ENCODE data around the gene UQCC2. TPM values are rescaled to one million over a fixed set of nuclear protein-coding genes. Genes with fewer than 3 reads are reported as not detected.

Gene UQCC2
- total and polyA plus RNA-seq, 2 of the 4 experiments (the other 2 are of a cell fraction): 13.8 to 34.5 TPM

DNA sequence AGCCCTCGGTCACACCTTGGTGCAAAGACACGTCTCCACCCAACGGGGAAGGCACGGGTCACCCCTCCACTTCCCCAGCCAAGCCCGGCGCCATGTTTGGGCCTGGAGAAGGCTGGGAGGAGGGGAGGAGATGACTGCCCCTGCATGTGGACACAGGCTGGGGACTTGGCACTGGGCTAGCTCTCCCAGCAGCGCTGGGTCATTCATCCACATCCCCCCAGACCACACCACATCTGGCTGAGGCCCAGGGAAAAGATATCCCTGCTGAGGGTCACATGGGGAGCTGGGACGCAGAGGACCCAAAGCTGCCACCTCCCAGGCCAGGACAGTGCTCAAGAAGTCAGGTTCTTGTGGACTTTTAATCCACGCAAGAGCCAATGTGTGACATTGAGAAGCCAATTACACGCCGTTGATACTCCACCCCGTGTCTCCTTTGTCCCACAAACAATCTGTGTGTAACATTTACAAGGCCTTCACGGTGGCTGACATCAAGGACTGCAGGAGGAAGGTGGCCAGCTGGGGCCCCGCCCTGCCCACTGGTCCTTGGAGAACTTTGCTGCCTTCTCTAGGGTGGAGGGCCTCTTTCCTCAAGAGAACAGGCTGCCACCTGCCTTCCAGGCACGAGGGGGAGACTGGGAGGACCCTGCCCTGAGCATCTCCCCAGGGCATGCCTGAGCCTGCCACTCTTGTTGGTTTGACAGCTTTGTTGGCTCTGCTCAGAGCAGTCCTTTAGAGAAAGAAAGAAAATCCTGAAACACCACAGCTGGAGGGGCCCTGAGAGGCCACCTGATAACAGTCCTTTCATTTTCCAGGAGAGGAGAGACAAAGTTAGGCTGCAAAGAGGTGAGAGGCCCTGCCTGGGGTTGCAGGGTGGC lies 40.5 kb upstream of the UQCC2 start:
- H3K27me3 ChIP-seq (ENCODE audit: control insufficient read depth, insufficient read depth, low read length): no peaks in the 10 kb centered on the region
- no peaks in the 10 kb centered on the region for H3K36me3 ChIP-seq (ENCODE audit: control insufficient read depth, insufficient read depth, low read length)
- peak overlapping the region; percentile 43; the same call in 1 of the 3 replicates for H2BK15ac ChIP-seq (ENCODE audit: low read depth, low read length)
- 80% methylated on average over 1 of the region's 15 CpGs; no CpG with 5 or more reads in 1 of the 2 experiments for WGBS, 2 experiments (ENCODE audit: extremely low coverage in 2 of 2, insufficient read length in 1 of 2)
- in situ Hi-C loops (cut with MboI; ENCODE audit: low sequenced_read_pairs): no loop called here
- peak overlapping the region; percentile 3; the same call in 1 of the 2 replicates for H2BK120ac ChIP-seq (ENCODE audit: low read depth, low read length)
- POLR2A ChIA-PET (ENCODE audit: unreplicated experiment): interaction anchor here (0.5 to 0.6 kb wide), 2 partner anchors 41 to 485 kb away, joined by 3 to 7 read pairs; partner anchors contain the start of genes HMGA1 and UQCC2
- peak overlapping the region; percentile 21 for H4K91ac ChIP-seq (ENCODE audit: insufficient read depth, low read depth, low read length)
- BruUV-seq (replicated peaks): no TSS peak
- H4K8ac ChIP-seq (ENCODE audit: low read depth in 2 of 2, low read length in 2 of 2): peak overlapping the region in 1 of 2 experiments; percentile 21; a peak in 1 of 4 replicates
- H3K9me3 ChIP-seq (ENCODE audit: control insufficient read depth, insufficient read depth, low read length): no peaks in the 10 kb centered on the region
- H3K4me3 ChIP-seq (ENCODE audit: insufficient read depth, low read depth, low read length): no peak overlapping the region
- H3K18ac ChIP-seq (ENCODE audit: low read depth, low read length): peak overlapping the region; percentile 31
- no peak overlapping the region for H2BK20ac ChIP-seq (ENCODE audit: low read depth, low read length)
- H3K4me1 ChIP-seq (ENCODE audit: control insufficient read depth, insufficient read depth, low read length): peaks cover 22% of the 10 kb centered on the region
- H3K27ac ChIP-seq (ENCODE audit: insufficient read depth, low read length): no peak overlapping the region
- no peak overlapping the region for H2AK9ac ChIP-seq (replicated peaks; ENCODE audit: low read depth, low read length, poor library complexity)
- H2AFZ ChIP-seq (replicated peaks; ENCODE audit: low read length, poor library complexity): peak overlapping the region; percentile 69
- no peak for DNase-seq
- H3K56ac ChIP-seq (ENCODE audit: extremely low read depth, insufficient read depth, low read length): no peak overlapping the region
- dilution Hi-C loops (cut with HindIII; ENCODE audit: low sequenced_read_pairs, unreplicated experiment): no loop called here
- no peak for ATAC-seq (ENCODE audit: low read depth)
- peaks cover 5% of the 10 kb centered on the region for H4K20me1 ChIP-seq (ENCODE audit: insufficient read depth, low read length)
- H3K4me2 ChIP-seq (ENCODE audit: low read depth, low read length): no peak overlapping the region
- no peak overlapping the region for H2BK5ac ChIP-seq (ENCODE audit: low read depth, low read length, poor library complexity, severe bottlenecking)
- no peaks in the 10 kb centered on the region for H3K79me1 ChIP-seq (ENCODE audit: low read depth in 1 of 2, low read length in 2 of 2)
- no peak overlapping the region for H3K14ac ChIP-seq (replicated peaks; ENCODE audit: low read depth, low read length)
- 0 out of 2 replicates have a peak, but pooled peaks cover 3% of the 10 kb centered on the region for H3K9me1 ChIP-seq (ENCODE audit: insufficient read depth, low read length)
- H3K4ac ChIP-seq (ENCODE audit: low read depth, low read length): peak overlapping the region; percentile 46
- H3K9ac ChIP-seq (ENCODE audit: low read depth, low read length): no peak overlapping the region
- intact Hi-C loops (cut with micrococcal nuclease): no loop called here
- CTCF ChIA-PET: no interaction called here
- H3K23ac ChIP-seq (ENCODE audit: low read depth, low read length): no peak overlapping the region
- H2AK5ac ChIP-seq (ENCODE audit: low read depth, low read length): 0 out of 2 replicates have a peak overlapping the region, but pooled peaks have one; percentile 39
- H4K5ac ChIP-seq (ENCODE audit: low read depth, low read length): peak overlapping the region; percentile 15
- no peak for TF ChIP-seq MAFK (IDR thresholded peaks at IDR 0.05; ENCODE audit: low read depth, low read length)
- no peak for TF ChIP-seq CEBPB (IDR thresholded peaks at IDR 0.05; ENCODE audit: low read depth, low read length)
- TF ChIP-seq MXI1 (IDR thresholded peaks at IDR 0.05; ENCODE audit: borderline replicate concordance, low read depth, low read length): no peak
- TF ChIP-seq RAD21 (IDR thresholded peaks at IDR 0.05; ENCODE audit: low read length): no peak
- no peak for TF ChIP-seq MAZ (IDR thresholded peaks at IDR 0.05; ENCODE audit: borderline replicate concordance, low read depth, low read length)
- TF ChIP-seq, protein P1, sequence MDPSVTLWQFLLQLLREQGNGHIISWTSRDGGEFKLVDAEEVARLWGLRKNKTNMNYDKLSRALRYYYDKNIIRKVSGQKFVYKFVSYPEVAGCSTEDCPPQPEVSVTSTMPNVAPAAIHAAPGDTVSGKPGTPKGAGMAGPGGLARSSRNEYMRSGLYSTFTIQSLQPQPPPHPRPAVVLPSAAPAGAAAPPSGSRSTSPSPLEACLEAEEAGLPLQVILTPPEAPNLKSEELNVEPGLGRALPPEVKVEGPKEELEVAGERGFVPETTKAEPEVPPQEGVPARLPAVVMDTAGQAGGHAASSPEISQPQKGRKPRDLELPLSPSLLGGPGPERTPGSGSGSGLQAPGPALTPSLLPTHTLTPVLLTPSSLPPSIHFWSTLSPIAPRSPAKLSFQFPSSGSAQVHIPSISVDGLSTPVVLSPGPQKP (IDR thresholded peaks at IDR 0.05; ENCODE audit: borderline replicate concordance, low read depth, low read length): no peak
- TF ChIP-seq NFE2L2 (IDR thresholded peaks at IDR 0.05; ENCODE audit: low read depth, low read length): no peak
- TF ChIP-seq FOS (IDR thresholded peaks at IDR 0.05; ENCODE audit: low read depth, low read length): no peak
- no peak for TF ChIP-seq RCOR1 (IDR thresholded peaks at IDR 0.05; ENCODE audit: insufficient replicate concordance, low read length)
- TF ChIP-seq POLR2A (IDR thresholded peaks at IDR 0.05; ENCODE audit: low read depth, low read length): no peak
- TF ChIP-seq RFX5 (IDR thresholded peaks at IDR 0.05; ENCODE audit: low read depth, low read length): no peak
- no peak for TF ChIP-seq USF2 (IDR thresholded peaks at IDR 0.05; ENCODE audit: low read depth, low read length)
- no peak for TF ChIP-seq SMC3 (IDR thresholded peaks at IDR 0.05; ENCODE audit: low read depth, low read length)
- TF ChIP-seq, protein P2, sequence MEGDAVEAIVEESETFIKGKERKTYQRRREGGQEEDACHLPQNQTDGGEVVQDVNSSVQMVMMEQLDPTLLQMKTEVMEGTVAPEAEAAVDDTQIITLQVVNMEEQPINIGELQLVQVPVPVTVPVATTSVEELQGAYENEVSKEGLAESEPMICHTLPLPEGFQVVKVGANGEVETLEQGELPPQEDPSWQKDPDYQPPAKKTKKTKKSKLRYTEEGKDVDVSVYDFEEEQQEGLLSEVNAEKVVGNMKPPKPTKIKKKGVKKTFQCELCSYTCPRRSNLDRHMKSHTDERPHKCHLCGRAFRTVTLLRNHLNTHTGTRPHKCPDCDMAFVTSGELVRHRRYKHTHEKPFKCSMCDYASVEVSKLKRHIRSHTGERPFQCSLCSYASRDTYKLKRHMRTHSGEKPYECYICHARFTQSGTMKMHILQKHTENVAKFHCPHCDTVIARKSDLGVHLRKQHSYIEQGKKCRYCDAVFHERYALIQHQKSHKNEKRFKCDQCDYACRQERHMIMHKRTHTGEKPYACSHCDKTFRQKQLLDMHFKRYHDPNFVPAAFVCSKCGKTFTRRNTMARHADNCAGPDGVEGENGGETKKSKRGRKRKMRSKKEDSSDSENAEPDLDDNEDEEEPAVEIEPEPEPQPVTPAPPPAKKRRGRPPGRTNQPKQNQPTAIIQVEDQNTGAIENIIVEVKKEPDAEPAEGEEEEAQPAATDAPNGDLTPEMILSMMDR (conservative IDR thresholded peaks at IDR 0.05; ENCODE audit: low read depth, low read length): no peak

Measured in IMR-90 (cell line).